ENCODE results near the gene NEO1. TPM values are rescaled to one million over a fixed set of nuclear protein-coding genes. Genes with fewer than 3 reads are reported as not detected.
A peak's percentile ranks its signal among the peaks of the same experiment; 100 is the strongest.
"Not testable (repeated sequence)": the region's sequence is repeated elsewhere in the genome, so short reads cannot be mapped to it uniquely, and the experiment has no call there.

The NEO1 gene
- total and polyA plus RNA-seq, 2 experiments from 2014 or later, result 39.1 to 64.0 TPM

DNA sequence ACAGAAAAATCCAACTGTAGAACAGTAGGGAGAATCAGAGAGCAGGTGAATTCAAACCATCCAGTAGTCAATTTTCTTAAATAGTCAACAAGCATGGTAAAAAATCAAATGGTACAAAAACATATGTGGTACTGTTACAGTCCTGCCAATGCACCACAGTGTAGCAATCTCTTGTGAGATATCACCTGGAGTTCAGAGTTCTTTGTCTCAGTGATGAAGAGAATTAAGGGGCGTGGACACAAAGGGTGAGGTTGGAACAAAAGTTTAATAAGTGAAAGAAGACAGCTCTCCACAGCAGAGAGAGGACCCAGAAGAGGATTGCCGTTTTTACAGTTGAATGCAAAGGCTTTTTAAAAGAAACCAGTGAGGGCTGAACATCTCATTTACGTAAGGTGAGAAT is 113.2 kb downstream of the NEO1 start:
- Histone ChIP-seq H3K36me3 (replicated peaks; ENCODE audit: insufficient read depth, low read depth) (no peaks in the 10 kb centered on the region), H2AFZ (no peak overlapping the region), H3K4me1 (ENCODE audit: insufficient read depth) (no peaks in the 10 kb centered on the region), H3K4me3 (no peak overlapping the region), H3K9me2 (replicated peaks; ENCODE audit: insufficient read depth) (no peaks in the 10 kb centered on the region), H4K20me1 (ENCODE audit: insufficient read depth, poor library complexity, severe bottlenecking) (no peaks in the 10 kb centered on the region), H3K9me3 (ENCODE audit: low read depth) (no peaks in the 10 kb centered on the region), H3K79me2 (peaks cover under 1% of the 10 kb centered on the region), H3K27me3 (no peaks in the 10 kb centered on the region), H3K4me2 (no peak overlapping the region), H3K27ac (peak overlapping the region; percentile 60)
- TF ChIP-seq CTCF (IDR thresholded peaks at IDR 0.05; ENCODE audit: poor library complexity) (no peak), EZH2phosphoT487 (IDR thresholded peaks at IDR 0.05; ENCODE audit: low read depth, severe bottlenecking, unreplicated experiment) (no peak), EZH2 (IDR thresholded peaks at IDR 0.05; ENCODE audit: borderline replicate concordance) (no peak)
- DNase-seq (ENCODE audit: low spot score), result no peak
- 100% methylated on average over 3 of the region's 3 CpGs for WGBS (ENCODE audit: low lambda C conversion rate, missing lambda C conversion rate)

DNA sequence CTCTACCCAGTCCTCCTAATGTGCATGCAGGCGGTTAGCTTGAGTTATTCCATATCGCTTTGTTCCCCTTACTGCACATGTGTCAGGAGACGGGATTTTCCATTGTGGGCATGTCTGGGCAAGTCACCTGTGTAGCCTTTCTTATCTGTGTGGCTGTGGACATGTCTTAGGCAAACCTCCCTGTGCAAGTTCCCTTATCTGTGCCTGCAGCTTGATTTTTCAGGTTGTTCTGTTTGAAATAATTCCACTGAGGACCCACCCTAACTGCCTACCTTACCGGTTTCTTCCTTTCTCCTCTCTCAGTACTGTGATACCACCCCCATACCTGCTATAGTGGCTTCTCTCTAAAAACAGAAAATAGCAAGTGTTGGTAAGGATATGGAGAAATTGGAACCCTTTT is 113.6 kb downstream of the NEO1 start:
- H3K9me3 ChIP-seq (ENCODE audit: low read depth), result no peaks in the 10 kb centered on the region
- peak overlapping the region; percentile 60 for H3K27ac ChIP-seq
- 82% methylated on average over 4 of the region's 4 CpGs for WGBS (ENCODE audit: low lambda C conversion rate, missing lambda C conversion rate)
- H3K4me2 ChIP-seq, result no peak overlapping the region
- TF ChIP-seq EZH2phosphoT487 (IDR thresholded peaks at IDR 0.05; ENCODE audit: low read depth, severe bottlenecking, unreplicated experiment) (no peak), EZH2 (IDR thresholded peaks at IDR 0.05; ENCODE audit: borderline replicate concordance) (no peak), CTCF (IDR thresholded peaks at IDR 0.05; ENCODE audit: poor library complexity) (no peak)
- H3K79me2 ChIP-seq, result no peaks in the 10 kb centered on the region
- H4K20me1 ChIP-seq (ENCODE audit: insufficient read depth, poor library complexity, severe bottlenecking), result no peaks in the 10 kb centered on the region
- no peak overlapping the region for H3K4me3 ChIP-seq
- H3K9me2 ChIP-seq (replicated peaks; ENCODE audit: insufficient read depth), result no peaks in the 10 kb centered on the region
- no peaks in the 10 kb centered on the region for H3K27me3 ChIP-seq
- H3K4me1 ChIP-seq (ENCODE audit: insufficient read depth), result no peaks in the 10 kb centered on the region
- no peak overlapping the region for H2AFZ ChIP-seq
- no peaks in the 10 kb centered on the region for H3K36me3 ChIP-seq (replicated peaks; ENCODE audit: insufficient read depth, low read depth)
- DNase-seq (ENCODE audit: low spot score), result no peak

GRCh38 chr15:73166711-73167110 is 114.4 kb downstream of the NEO1 start:
- H3K4me1 ChIP-seq (ENCODE audit: insufficient read depth); H4K20me1 ChIP-seq (ENCODE audit: insufficient read depth, poor library complexity, severe bottlenecking); H3K9me3 ChIP-seq (ENCODE audit: low read depth); H2AFZ ChIP-seq; H3K9me2 ChIP-seq (replicated peaks; ENCODE audit: insufficient read depth); H3K36me3 ChIP-seq (replicated peaks; ENCODE audit: insufficient read depth, low read depth); H3K79me2 ChIP-seq; H3K4me3 ChIP-seq; H3K4me2 ChIP-seq; H3K27ac ChIP-seq; DNase-seq (ENCODE audit: low spot score); H3K27me3 ChIP-seq: not testable (repeated sequence)
- WGBS (ENCODE audit: low lambda C conversion rate, missing lambda C conversion rate), result no CpG with 5 or more reads among the region's 1 CpG

DNA sequence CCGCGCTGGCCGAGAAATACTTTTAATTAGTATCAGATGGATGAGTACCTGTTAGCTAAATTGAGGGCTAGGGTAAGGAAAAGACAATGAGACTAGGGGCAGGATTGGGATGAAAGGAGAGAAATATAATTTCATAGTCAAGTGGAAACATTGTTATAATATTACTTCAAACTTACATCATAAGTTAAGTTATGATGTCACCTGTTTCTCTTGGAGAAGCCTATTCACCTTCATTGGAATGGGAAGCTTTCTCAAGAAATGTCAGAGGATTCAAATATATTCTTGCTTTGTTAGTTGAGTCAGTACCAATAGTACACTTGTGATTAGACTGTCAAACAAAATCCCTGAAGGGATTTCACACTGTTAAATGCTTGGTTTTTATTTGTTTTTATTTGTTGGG is 116.2 kb downstream of the NEO1 start:
- no peak for TF ChIP-seq CTCF (IDR thresholded peaks at IDR 0.05; ENCODE audit: poor library complexity)
- no peak for TF ChIP-seq EZH2 (IDR thresholded peaks at IDR 0.05; ENCODE audit: borderline replicate concordance)
- no peak for TF ChIP-seq EZH2phosphoT487 (IDR thresholded peaks at IDR 0.05; ENCODE audit: low read depth, severe bottlenecking, unreplicated experiment)
- no peaks in the 10 kb centered on the region for H3K9me3 ChIP-seq (ENCODE audit: low read depth)
- no peaks in the 10 kb centered on the region for H3K9me2 ChIP-seq (replicated peaks; ENCODE audit: insufficient read depth)
- DNase-seq (ENCODE audit: low spot score), result no peak
- WGBS (ENCODE audit: low lambda C conversion rate, missing lambda C conversion rate), result 97% methylated on average over 3 of the region's 3 CpGs
- no peak overlapping the region for H3K27ac ChIP-seq
- H3K79me2 ChIP-seq, result no peaks in the 10 kb centered on the region
- no peak overlapping the region for H3K4me2 ChIP-seq
- no peaks in the 10 kb centered on the region for H4K20me1 ChIP-seq (ENCODE audit: insufficient read depth, poor library complexity, severe bottlenecking)
- H2AFZ ChIP-seq, result no peak overlapping the region
- no peak overlapping the region for H3K4me3 ChIP-seq
- H3K27me3 ChIP-seq, result no peaks in the 10 kb centered on the region
- H3K4me1 ChIP-seq (ENCODE audit: insufficient read depth), result no peaks in the 10 kb centered on the region
- no peaks in the 10 kb centered on the region for H3K36me3 ChIP-seq (replicated peaks; ENCODE audit: insufficient read depth, low read depth)

Measured in hepatocyte (in vitro differentiated cells).